ENCODE measurements around the gene CRIP1. TPM values are rescaled to one million over a fixed set of nuclear protein-coding genes. Genes with fewer than 3 reads are reported as not detected.

The CRIP1 gene
- total RNA-seq, 4 donors from 2014 or later, result 34.0 to 110 (median 54.6) TPM

- intact Hi-C loops (cut with DNase I), result no loop called here
- 61% methylated on average over 14 of the region's 14 CpGs for WGBS
- Histone ChIP-seq H3K9me3 (no peaks in the 10 kb centered on the region), H3K27ac (replicated peaks in 1 of 4) (no peak overlapping the region), H3K36me3 (no peaks in the 10 kb centered on the region), H3K27me3 (peaks cover 0 to 12% (median 0%) of the 10 kb centered on the region in 4 donors), H3K4me1 (no peaks in the 10 kb centered on the region), H3K4me3 (no peak overlapping the region)
- no peak for DNase-seq (ENCODE audit: extremely low spot score)
- TF ChIP-seq POLR2AphosphoS5 (IDR thresholded peaks at IDR 0.05) (no peak), POLR2A (IDR thresholded peaks at IDR 0.05; ENCODE audit: low read depth) (no peak), EP300 (IDR thresholded peaks at IDR 0.05) (no peak), CTCF (IDR thresholded peaks at IDR 0.05) (no peak)
Observed at GRCh38 chr14:105519946-105520698, 33.4 kb downstream of the CRIP1 start.

GRCh38 chr14:105525326-105525725 lies 38.6 kb downstream of the CRIP1 start:
- H3K4me1 ChIP-seq, result peaks cover 27 to 46% (median 40%) of the 10 kb centered on the region in 4 donors
- no peak for DNase-seq (ENCODE audit: extremely low spot score)
- intact Hi-C loops (cut with DNase I), result no loop called here
- H3K27ac ChIP-seq (replicated peaks in 1 of 4), result peak overlapping the region in 1 of 4 donors; percentile 68
- H3K9me3 ChIP-seq, result no peaks in the 10 kb centered on the region
- H3K4me3 ChIP-seq, result no peak overlapping the region
- H3K36me3 ChIP-seq, result peaks cover 0 to 14% (median 0%) of the 10 kb centered on the region in 4 donors
- TF ChIP-seq CTCF (IDR thresholded peaks at IDR 0.05) (no peak), EP300 (IDR thresholded peaks at IDR 0.05) (no peak), POLR2A (IDR thresholded peaks at IDR 0.05; ENCODE audit: low read depth) (no peak), POLR2AphosphoS5 (IDR thresholded peaks at IDR 0.05) (no peak)
- 90% methylated on average over 9 of the region's 9 CpGs for WGBS
- peaks cover 0 to 23% (median 0%) of the 10 kb centered on the region in 4 donors for H3K27me3 ChIP-seq

GRCh38 chr14:105525861-105526775 lies 39.4 kb downstream of the CRIP1 start, which contains the start of gene TMEM121:
TMEM121 (plus strand) TSS chr14:105526583; CDS start chr14:105528835, 2,252 bp downstream.
- no peak for DNase-seq (ENCODE audit: extremely low spot score)
- Histone ChIP-seq H3K9me3 (no peaks in the 10 kb centered on the region), H3K27me3 (peaks cover 0 to 23% (median 0%) of the 10 kb centered on the region in 4 donors), H3K36me3 (peaks cover 0 to 19% (median 0%) of the 10 kb centered on the region in 4 donors), H3K27ac (replicated peaks in 1 of 4) (peak within 1 kb of the TSS; percentile 22 to 68 (median 61)), H3K4me1 (peaks cover 27 to 49% (median 40%) of the 10 kb centered on the region in 4 donors), H3K4me3 (peak within 1 kb of the TSS; percentile 66 to 83 (median 77))
- intact Hi-C loops (cut with DNase I), result no loop called here
- TF ChIP-seq POLR2A (IDR thresholded peaks at IDR 0.05; ENCODE audit: low read depth), result no peak
- TF ChIP-seq CTCF (IDR thresholded peaks at IDR 0.05), result no peak
- no peak for TF ChIP-seq POLR2AphosphoS5 (IDR thresholded peaks at IDR 0.05)
- TF ChIP-seq EP300 (IDR thresholded peaks at IDR 0.05), result no peak
- 4% methylated on average over 14 of the region's 88 CpGs for WGBS

GRCh38 chr14:105526776-105527380 lies 40.2 kb downstream of the CRIP1 start:
- peaks cover 0 to 19% (median 0%) of the 10 kb centered on the region in 4 donors for H3K36me3 ChIP-seq
- H3K9me3 ChIP-seq, result no peaks in the 10 kb centered on the region
- 0% methylated on average over 5 of the region's 48 CpGs for WGBS
- H3K27me3 ChIP-seq, result peaks cover 0 to 19% (median 0%) of the 10 kb centered on the region in 4 donors
- H3K4me3 ChIP-seq, result peak overlapping the region; percentile 66 to 83 (median 77)
- H3K27ac ChIP-seq (replicated peaks in 1 of 4), result peak overlapping the region; percentile 22 to 65 (median 46)
- no peak for DNase-seq (ENCODE audit: extremely low spot score)
- intact Hi-C loops (cut with DNase I), result no loop called here
- TF ChIP-seq POLR2A (IDR thresholded peaks at IDR 0.05; ENCODE audit: low read depth), result no peak
- no peak for TF ChIP-seq EP300 (IDR thresholded peaks at IDR 0.05)
- no peak for TF ChIP-seq POLR2AphosphoS5 (IDR thresholded peaks at IDR 0.05)
- TF ChIP-seq CTCF (IDR thresholded peaks at IDR 0.05), result no peak
- peaks cover 27 to 49% (median 40%) of the 10 kb centered on the region in 4 donors for H3K4me1 ChIP-seq
